Measurements from ENCODE around the gene NDUFS6. TPM values are rescaled to one million over a fixed set of nuclear protein-coding genes. Genes with fewer than 3 reads are reported as not detected.

Gene NDUFS6
- total RNA-seq, 4 donors from 2014 or later: 36.1 to 72.7 (median 57.3) TPM

- Histone ChIP-seq H3K36me3 (no peaks in the 10 kb centered on the region), H3K4me1 (no peaks in the 10 kb centered on the region), H3K27ac (no peak overlapping the region), H3K9me3 (no peaks in the 10 kb centered on the region), H3K4me3 (no peak overlapping the region), H3K27me3 (peaks cover 0 to 49% (median 0%) of the 10 kb centered on the region in 4 donors)
- 60 to 71% methylated on average over 3 to 6 of the region's 14 CpGs for WGBS, 2 donors
- no peak for TF ChIP-seq POLR2A (IDR thresholded peaks at IDR 0.05)
- no peak for TF ChIP-seq CTCF (IDR thresholded peaks at IDR 0.05)
- no peak for DNase-seq
- intact Hi-C loops (cut with DNase I): no loop called here
Measured at GRCh38 chr5:1754531-1755220, 46.5 kb upstream of the NDUFS6 start.

DNA sequence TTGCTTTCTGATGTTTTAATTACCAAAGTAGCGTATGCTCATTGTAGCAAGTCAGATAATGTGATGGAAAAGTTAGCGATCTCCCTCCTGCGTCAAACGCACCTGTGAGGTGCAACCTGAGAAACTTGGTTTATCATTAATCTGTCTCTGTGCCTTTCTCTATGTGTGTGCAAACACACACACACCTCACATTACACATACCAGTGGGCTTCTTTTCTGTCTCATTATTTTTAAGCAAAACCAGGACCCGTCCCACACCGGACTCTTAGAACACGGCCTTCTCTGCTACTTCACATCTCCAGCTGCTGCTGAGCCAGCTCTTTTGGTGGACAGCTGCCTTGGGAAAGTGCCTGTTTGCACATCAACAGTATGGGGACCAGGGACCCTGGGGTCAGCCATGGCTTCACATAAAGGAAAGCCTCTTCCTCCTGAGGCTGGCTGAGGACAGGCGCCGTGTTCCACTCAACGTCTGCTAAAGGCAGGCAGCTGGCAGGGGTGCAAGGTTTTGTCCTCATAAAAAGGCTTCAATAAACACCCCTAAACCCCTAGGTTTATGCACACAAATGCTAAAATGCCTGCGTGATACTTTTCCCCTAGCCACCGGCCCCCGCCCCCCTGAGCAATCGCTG lies 45.8 kb upstream of the NDUFS6 start:
- no peaks in the 10 kb centered on the region for H3K36me3 ChIP-seq

GRCh38 chr5:1756481-1756880 lies 44.7 kb upstream of the NDUFS6 start:
- no peaks in the 10 kb centered on the region for H3K9me3 ChIP-seq
- no peaks in the 10 kb centered on the region for H3K4me1 ChIP-seq
- H3K27me3 ChIP-seq: peaks cover 0 to 36% (median 0%) of the 10 kb centered on the region in 4 donors
- intact Hi-C loops (cut with DNase I): no loop called here
- H3K4me3 ChIP-seq: no peak overlapping the region
- no peaks in the 10 kb centered on the region for H3K36me3 ChIP-seq
- WGBS, 2 donors: 59 to 77% methylated on average over 10 to 11 of the region's 11 CpGs
- H3K27ac ChIP-seq: no peak overlapping the region
- TF ChIP-seq POLR2A (IDR thresholded peaks at IDR 0.05) (no peak), CTCF (IDR thresholded peaks at IDR 0.05) (no peak)
- no peak for DNase-seq

More for the DNA sequence above, 45.8 kb upstream of the NDUFS6 start:
- Histone ChIP-seq H3K4me1 (no peaks in the 10 kb centered on the region), H3K4me3 (no peak overlapping the region), H3K9me3 (no peaks in the 10 kb centered on the region), H3K27ac (no peak overlapping the region), H3K27me3 (peaks cover 0 to 47% (median 0%) of the 10 kb centered on the region in 4 donors)
- TF ChIP-seq POLR2A (IDR thresholded peaks at IDR 0.05) (no peak), CTCF (IDR thresholded peaks at IDR 0.05) (no peak)
- no peak for DNase-seq
- 56 to 59% methylated on average over 12 to 14 of the region's 14 CpGs for WGBS, 2 donors
- intact Hi-C loops (cut with DNase I): no loop called here

- intact Hi-C loops (cut with DNase I): no loop called here
- H3K9me3 ChIP-seq: no peaks in the 10 kb centered on the region
- no peaks in the 10 kb centered on the region for H3K36me3 ChIP-seq
- WGBS, 2 donors: 86 to 93% methylated on average over 6 to 10 of the region's 10 CpGs
- TF ChIP-seq POLR2A (IDR thresholded peaks at IDR 0.05) (no peak), CTCF (IDR thresholded peaks at IDR 0.05) (no peak)
- no peak overlapping the region for H3K4me3 ChIP-seq
- peaks cover 0 to 30% (median 0%) of the 10 kb centered on the region in 4 donors for H3K27me3 ChIP-seq
- H3K27ac ChIP-seq: no peak overlapping the region
- H3K4me1 ChIP-seq: no peaks in the 10 kb centered on the region
- DNase-seq: no peak
Measured at GRCh38 chr5:1757511-1757910, 43.7 kb upstream of the NDUFS6 start.

DNA sequence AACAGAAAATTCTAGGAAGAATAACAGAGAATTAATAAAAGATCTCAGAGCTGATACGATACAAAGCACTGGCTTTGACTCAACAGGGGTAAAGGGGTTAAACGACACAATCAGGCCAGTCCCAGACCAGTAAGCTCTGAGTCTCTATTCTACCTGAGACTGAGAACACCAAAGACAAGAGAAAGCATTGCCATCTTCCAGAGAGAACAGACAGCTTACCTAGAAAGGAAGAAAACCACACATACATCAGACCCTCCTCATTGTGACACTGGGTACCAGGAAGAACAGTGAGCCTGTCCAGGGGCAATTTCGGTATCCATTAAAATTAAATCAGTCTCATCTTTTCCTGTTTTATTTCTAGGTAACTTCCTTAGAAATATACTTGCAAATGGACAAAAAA lies 42.6 kb upstream of the NDUFS6 start:
- DNase-seq: no peak
- Histone ChIP-seq H3K4me1 (no peaks in the 10 kb centered on the region), H3K4me3 (no peak overlapping the region), H3K27me3 (peaks cover 0 to 32% (median 0%) of the 10 kb centered on the region in 4 donors), H3K36me3 (no peaks in the 10 kb centered on the region), H3K9me3 (no peaks in the 10 kb centered on the region), H3K27ac (no peak overlapping the region)
- TF ChIP-seq POLR2A (IDR thresholded peaks at IDR 0.05) (no peak), CTCF (IDR thresholded peaks at IDR 0.05) (no peak)
- WGBS, 2 donors: 57 to 72% methylated on average over 3 of the region's 3 CpGs
- intact Hi-C loops (cut with DNase I): no loop called here
